ENCODE data around the gene TNRC6C.
"Not testable (repeated sequence)": the region's sequence is repeated elsewhere in the genome, so short reads cannot be mapped to it uniquely, and the experiment has no call there.

Gene TNRC6C

GRCh38 chr17:78137392-78138203, 179.1 kb downstream of the TNRC6C start:
- DNase-seq (ENCODE audit: low read depth) = no peak

DNA sequence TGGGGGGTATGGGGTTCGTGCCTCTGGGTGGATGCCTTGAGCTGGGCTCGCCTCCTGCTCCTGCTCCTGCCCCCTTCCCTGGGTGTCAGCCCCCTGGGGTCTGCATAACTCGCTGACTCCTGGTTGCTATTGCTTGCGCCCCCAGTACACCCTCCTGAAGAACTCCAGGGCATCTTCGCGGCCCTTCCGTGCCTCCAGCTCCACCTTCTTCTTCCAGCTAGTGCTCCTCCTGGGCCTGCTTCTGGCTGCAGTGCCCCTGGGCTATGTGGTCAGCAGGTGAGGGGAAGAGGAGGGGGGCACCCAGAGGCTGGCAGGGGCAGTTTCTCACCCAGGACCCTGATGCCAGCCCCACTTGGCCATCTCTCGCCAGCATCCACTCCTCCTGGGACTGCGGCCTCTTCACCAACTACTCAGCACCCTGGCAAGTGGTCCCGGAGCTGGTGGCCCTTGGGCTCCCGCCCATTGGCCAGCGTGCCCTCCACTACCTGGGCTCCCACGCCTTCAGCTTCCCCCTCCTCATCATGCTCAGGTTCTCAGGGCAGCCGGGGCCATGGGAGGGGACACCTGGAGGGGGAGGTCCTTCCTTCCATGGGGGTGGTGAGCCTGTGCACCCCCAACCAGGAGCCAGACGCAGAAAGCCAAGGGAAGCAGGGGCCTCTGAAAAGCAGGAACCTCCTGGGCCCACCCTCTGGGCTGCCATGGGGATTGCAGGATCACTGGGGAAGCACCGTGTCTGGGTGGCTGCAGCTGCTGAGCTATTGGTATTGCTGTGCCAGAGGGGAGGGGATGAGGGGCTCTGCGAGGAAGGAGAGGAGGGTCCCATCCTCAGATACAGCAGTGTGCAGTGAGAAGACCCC, 179.9 kb downstream of the TNRC6C start:
- DNase-seq (ENCODE audit: low read depth) = no peak

DNA sequence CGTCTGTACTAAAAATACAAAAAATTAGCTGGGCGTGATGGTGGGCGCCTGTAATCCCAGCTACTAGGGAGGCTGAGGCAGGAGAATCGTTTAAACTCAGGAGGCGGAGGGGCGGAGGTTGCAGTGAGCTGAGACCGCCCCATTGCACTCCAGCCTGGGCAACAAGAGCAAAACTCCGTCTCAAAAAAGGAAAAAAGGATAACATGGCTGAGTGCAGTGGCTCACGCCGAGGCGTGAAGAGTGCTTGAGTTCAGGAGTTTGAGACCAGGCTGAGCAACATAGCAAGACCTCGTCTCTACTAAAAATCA, 181.3 kb downstream of the TNRC6C start:
- DNase-seq (ENCODE audit: low read depth) = not testable (repeated sequence)

GRCh38 chr17:78140169-78141051, 181.9 kb downstream of the TNRC6C start:
- DNase-seq (ENCODE audit: low read depth) = peak; percentile 61

- no peak for DNase-seq (ENCODE audit: low read depth)
Observed at GRCh38 chr17:78141437-78142118, 183.1 kb downstream of the TNRC6C start.

- no peak for DNase-seq (ENCODE audit: low read depth)
Observed at GRCh38 chr17:78142119-78142861, 183.8 kb downstream of the TNRC6C start.

- DNase-seq (ENCODE audit: low read depth) = no peak
Observed at GRCh38 chr17:78143214-78144146, 185.0 kb downstream of the TNRC6C start.

- peak; percentile 84 for DNase-seq (ENCODE audit: low read depth)
Observed at GRCh38 chr17:78144147-78144719, 185.7 kb downstream of the TNRC6C start.

DNA sequence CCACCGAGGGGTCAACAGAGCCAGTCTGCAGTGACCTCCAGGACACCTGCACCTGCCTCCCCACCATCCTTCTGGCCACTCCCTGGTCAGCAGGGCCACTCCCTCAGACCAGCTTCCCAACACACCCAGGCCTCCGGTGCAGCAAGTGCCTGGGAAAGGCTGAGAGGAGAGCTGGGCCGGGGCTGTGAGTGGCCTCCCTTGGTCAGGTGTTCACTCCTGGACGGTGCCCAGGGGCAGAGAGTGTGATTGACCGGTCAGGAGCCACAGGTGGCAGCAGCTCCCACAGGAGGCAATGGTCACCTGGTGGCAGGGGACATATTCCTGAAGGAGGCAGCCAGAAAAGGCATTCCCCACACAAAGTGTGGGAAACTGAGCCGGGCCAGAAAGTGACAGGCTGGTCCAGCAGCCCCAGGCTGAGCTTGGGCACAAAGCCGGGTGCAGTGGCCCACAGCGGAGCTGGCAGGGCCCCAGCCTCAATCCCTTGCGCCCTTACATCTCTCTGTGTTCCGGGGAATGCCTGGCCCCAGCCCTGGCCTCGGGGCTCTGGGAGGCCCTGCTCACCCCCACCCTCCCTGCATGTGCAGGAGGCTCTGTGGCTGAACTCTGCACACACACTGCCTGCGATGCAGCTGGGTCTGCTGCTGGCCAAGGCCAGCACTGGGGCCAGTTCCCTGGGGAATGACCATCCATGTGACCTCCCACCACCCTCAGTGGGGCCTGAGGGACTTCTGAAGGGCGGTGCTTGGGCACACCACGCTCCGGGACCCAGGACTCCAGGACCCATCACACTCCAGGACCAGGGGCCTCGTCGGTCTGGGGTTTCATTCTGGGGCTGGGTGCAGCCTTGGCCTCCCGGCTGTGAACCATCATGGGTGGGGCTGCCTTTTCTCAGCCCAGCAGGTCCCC, 186.5 kb downstream of the TNRC6C start:
- peak; percentile 34 for DNase-seq (ENCODE audit: low read depth)

GRCh38 chr17:78146471-78146869, 188.0 kb downstream of the TNRC6C start:
- no peak for DNase-seq (ENCODE audit: low read depth)

- DNase-seq (ENCODE audit: low read depth) = no peak
Observed at GRCh38 chr17:78146881-78147280, 188.4 kb downstream of the TNRC6C start.

DNA sequence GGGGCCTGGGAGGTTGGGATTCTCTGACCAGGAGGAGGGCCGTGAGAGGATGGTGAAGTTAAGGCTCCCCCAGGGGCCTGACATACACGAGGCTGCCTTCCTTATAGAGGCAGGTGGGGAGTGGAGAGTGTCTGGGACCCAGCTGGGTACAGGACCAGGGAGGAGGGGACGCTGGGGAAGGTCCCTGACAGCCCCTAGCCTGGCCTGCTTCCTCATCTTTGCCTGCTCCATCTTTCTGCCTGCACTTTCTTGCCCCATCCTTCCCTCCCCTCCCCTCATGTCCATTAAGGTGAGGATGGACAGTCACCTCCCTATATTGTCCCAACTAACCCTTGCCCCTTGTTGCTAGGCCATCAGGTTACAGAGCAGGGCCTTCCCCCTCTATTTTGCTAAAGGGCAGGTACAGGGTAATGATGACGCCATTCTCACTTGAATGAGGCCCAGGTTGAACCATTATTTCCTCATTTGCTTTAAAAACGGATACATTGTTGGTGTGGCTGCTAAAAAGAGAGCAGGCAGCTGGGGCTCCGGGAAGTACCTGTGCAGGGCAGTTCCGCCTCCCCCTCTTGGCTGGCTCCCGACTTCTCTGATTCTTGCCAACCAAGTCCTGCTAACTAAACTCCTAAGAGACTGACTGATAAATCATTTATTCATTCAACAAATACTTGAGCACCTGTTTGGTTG, 189.0 kb downstream of the TNRC6C start:
- no peak for DNase-seq (ENCODE audit: low read depth)

GRCh38 chr17:78148286-78149016, 189.9 kb downstream of the TNRC6C start:
- DNase-seq (ENCODE audit: low read depth) = no peak

- no peak for DNase-seq (ENCODE audit: low read depth)
Observed at GRCh38 chr17:78151514-78152008, 193.1 kb downstream of the TNRC6C start.

DNA sequence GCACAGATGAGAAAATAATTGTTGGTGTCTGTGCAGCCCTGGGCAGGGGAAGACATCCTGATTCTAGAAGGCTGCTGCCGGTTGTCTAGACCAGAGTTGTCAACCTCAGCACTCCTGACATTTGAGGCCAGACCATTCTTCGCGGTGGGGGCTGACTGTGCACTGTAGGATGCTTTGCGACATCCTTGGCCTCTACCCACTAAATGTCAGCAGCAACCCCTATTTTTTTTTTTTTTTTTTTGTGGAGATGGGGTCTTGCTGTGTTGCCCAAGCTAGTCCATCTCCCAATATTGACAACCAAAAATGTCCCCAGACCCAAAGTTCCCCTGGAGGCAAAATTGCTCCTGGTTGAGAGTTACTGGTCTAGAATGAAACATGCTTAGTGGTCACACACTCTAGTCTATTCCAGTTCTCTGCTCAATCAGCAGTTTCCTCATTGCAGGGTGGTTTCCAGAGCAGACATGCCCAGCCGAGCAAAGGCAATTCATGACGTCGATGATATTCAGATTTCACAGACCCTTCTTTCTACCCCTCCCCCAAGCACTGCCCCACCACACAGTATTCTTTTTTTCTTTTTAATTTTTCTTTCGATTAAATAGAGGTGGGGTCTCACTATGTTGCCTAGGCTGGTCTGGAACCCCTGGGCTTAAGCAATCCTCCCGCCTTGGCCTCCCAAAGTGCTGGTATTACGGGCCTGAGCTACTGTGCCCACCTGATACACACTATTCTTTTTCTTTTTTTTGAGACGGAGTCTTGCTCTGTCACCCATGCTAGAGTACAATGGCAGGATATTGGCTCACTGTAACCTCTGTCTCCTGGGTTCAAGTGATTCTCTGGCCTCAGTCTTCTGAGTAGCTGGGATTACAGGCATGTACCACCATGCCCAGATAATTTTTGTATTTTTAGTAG, 196.7 kb downstream of the TNRC6C start:
- DNase-seq (ENCODE audit: low read depth) = no peak
